ENCODE data around the gene IGSF21.

DNA sequence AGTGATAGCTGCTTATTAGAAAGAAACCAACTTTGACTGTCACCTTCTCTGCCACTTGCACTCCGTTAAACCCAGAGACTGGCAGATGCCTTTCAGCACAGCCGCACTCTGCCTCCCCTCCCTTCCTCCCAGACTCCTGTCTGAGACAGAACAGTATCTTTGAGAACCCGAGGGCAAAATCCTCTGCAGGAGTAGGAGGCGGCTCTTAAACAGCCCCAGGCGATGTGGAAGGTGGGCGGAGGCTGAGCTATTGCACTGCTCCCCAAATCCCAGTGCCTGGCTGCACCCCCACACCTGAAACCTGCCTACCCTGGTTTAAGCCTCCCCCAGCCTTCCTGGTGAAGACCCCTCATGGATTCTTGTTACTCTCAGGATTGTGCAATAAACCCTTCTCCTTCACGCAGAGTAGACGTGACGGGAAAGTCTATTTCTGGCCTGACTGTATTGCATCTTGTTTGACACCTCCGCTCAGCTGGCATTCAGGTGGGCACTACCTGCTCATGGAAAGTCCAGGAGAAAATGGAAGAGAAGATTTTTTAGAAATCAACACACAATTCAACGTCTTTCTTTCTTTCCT lies 34.4 kb upstream of the IGSF21 start:
- TF ChIP-seq CTCF (IDR thresholded peaks at IDR 0.05; ENCODE audit: low read length) (no peak), EZH2 (IDR thresholded peaks at IDR 0.05; ENCODE audit: borderline replicate concordance, low read length) (no peak)

Measured in OCI-LY1 (cell line).